ENCODE results near the gene ZACN. TPM values are rescaled to one million over a fixed set of nuclear protein-coding genes. Genes with fewer than 3 reads are reported as not detected.

The ZACN gene
- total RNA-seq, 2 experiments from 2014 or later: 0.76 to 1.2 TPM

- ChIA-PET CTCF (ENCODE audit: unreplicated experiment) (interaction anchor here (1.4 kb wide), 1 partner anchor 65 kb away, joined by 4 read pairs; no protein-coding TSS in a partner anchor), POLR2A (no interaction called here)
- Histone ChIP-seq H4K20me1 (ENCODE audit: insufficient read depth, low read length) (no peaks in the 10 kb centered on the region), H3K79me2 (ENCODE audit: insufficient read depth, low read depth, low read length) (no peaks in the 10 kb centered on the region), H3K9me3 (ENCODE audit: low read length) (no peaks in the 10 kb centered on the region), H3K9me2 (ENCODE audit: insufficient read depth, low read length) (no peaks in the 10 kb centered on the region), H2AFZ (ENCODE audit: low read length) (no peak overlapping the region), H3K4me2 (ENCODE audit: low read length) (no peak overlapping the region), H3K4me3 (ENCODE audit: low read depth, low read length, poor library complexity, severe bottlenecking) (no peak overlapping the region), H3K27ac (ENCODE audit: low read depth, low read length, poor library complexity, severe bottlenecking) (no peak overlapping the region), H3K4me1 (ENCODE audit: insufficient read depth, low read length, poor library complexity, severe bottlenecking) (peaks cover 8% of the 10 kb centered on the region), H3K36me3 (ENCODE audit: insufficient read depth, low read length) (peaks cover 23% of the 10 kb centered on the region)
- DNase-seq (ENCODE audit: low spot score): no peak
- no TSS peak for BruUV-seq (replicated peaks)
- TF ChIP-seq CTCF (conservative IDR thresholded peaks at IDR 0.05; ENCODE audit: low read length) (no peak), EZH2phosphoT487 (IDR thresholded peaks at IDR 0.05; ENCODE audit: borderline replicate concordance, low read depth, low read length) (no peak)
- intact Hi-C loops (cut with micrococcal nuclease; ENCODE audit: unreplicated experiment): no loop called here
Observed at GRCh38 chr17:76079535-76079955, 563 bp downstream of the ZACN start.

GRCh38 chr17:76079956-76080767 is 1.2 kb downstream of the ZACN start:
- intact Hi-C loops (cut with micrococcal nuclease; ENCODE audit: unreplicated experiment): no loop called here
- CTCF ChIA-PET (ENCODE audit: unreplicated experiment): interaction anchor here (1.4 kb wide), 1 partner anchor 66 kb away, joined by 4 read pairs; no protein-coding TSS in a partner anchor

More at GRCh38 chr17:76079956-76080767, 1.2 kb downstream of the ZACN start:
- peaks cover 29% of the 10 kb centered on the region for H3K36me3 ChIP-seq (ENCODE audit: insufficient read depth, low read length)
- H3K4me3 ChIP-seq (ENCODE audit: low read depth, low read length, poor library complexity, severe bottlenecking): no peak overlapping the region
- peak; percentile 36 for DNase-seq (ENCODE audit: low spot score)
- H3K79me2 ChIP-seq (ENCODE audit: insufficient read depth, low read depth, low read length): no peaks in the 10 kb centered on the region
- no peaks in the 10 kb centered on the region for H3K9me2 ChIP-seq (ENCODE audit: insufficient read depth, low read length)
- peaks cover 8% of the 10 kb centered on the region for H3K4me1 ChIP-seq (ENCODE audit: insufficient read depth, low read length, poor library complexity, severe bottlenecking)
- H2AFZ ChIP-seq (ENCODE audit: low read length): no peak overlapping the region
- no peaks in the 10 kb centered on the region for H3K9me3 ChIP-seq (ENCODE audit: low read length)
- no TSS peak for BruUV-seq (replicated peaks)
- H3K4me2 ChIP-seq (ENCODE audit: low read length): no peak overlapping the region
- POLR2A ChIA-PET: interaction anchor here (0.7 kb wide), 1 partner anchor 65 kb away, joined by 3 read pairs; no protein-coding TSS in a partner anchor
- TF ChIP-seq EZH2phosphoT487 (IDR thresholded peaks at IDR 0.05; ENCODE audit: borderline replicate concordance, low read depth, low read length): no peak
- TF ChIP-seq CTCF (conservative IDR thresholded peaks at IDR 0.05; ENCODE audit: low read length): no peak
- no peaks in the 10 kb centered on the region for H4K20me1 ChIP-seq (ENCODE audit: insufficient read depth, low read length)
- H3K27ac ChIP-seq (ENCODE audit: low read depth, low read length, poor library complexity, severe bottlenecking): no peak overlapping the region

Measured in OCI-LY7 (cell line).